Lung (tissue), 12 donors: ENCODE measurements around the gene ZFYVE1. TPM values are rescaled to one million over a fixed set of nuclear protein-coding genes. Genes with fewer than 3 reads are reported as not detected.
"Not testable (repeated sequence)": the region's sequence is repeated elsewhere in the genome, so short reads cannot be mapped to it uniquely, and the experiment has no call there.

Experiments
- ATAC-seq: fragments of 200-7000 bp; cut with Tn5 transposase; one replicate; pipeline ENCODE4 v1.9.1; 2020; ENCODE audit warnings: moderate number of reproducible peaks; ENCODE audit not compliant: insufficient read depth, low FRiP score
- DNase-seq, 3 donors: peaks; one replicate each; pipeline ENCODE4 v3.0.0-alpha.2; 2013 to 2017
- H3K27ac ChIP-seq, 2 donors: one replicate each; pipeline ENCODE4 v1.5.1; 2013; ENCODE audit warnings: mild to moderate bottlenecking in 2 of 2, moderate library complexity in 2 of 2, control low read depth in 1 of 2, inconsistent platforms in 1 of 2, low read depth in 1 of 2, low read length in 1 of 2
- H3K27me3 ChIP-seq, 3 donors: one replicate each; pipeline ENCODE4 v1.5.1; 2013; ENCODE audit warnings: low read length in 2 of 3; ENCODE audit not compliant: control insufficient read depth in 3 of 3, insufficient read depth in 3 of 3
- H3K36me3 ChIP-seq, 4 donors: one replicate each; pipeline ENCODE4 v1.5.1; 2013; ENCODE audit warnings: low read length in 4 of 4, mild to moderate bottlenecking in 1 of 4, moderate library complexity in 1 of 4; ENCODE audit not compliant: control insufficient read depth in 4 of 4, insufficient read depth in 4 of 4
- H3K4me1 ChIP-seq, 5 donors: one replicate each; pipeline ENCODE4 v1.5.1; 2013; ENCODE audit warnings: low read length in 5 of 5, mild to moderate bottlenecking in 2 of 5, moderate library complexity in 1 of 5; ENCODE audit not compliant: control insufficient read depth in 5 of 5, insufficient read depth in 5 of 5
- H3K4me3 ChIP-seq: one replicate; pipeline ENCODE4 v1.5.1; 2013; ENCODE audit warnings: mild to moderate bottlenecking, control low read depth, moderate library complexity
- H3K9ac ChIP-seq, 2 donors: one replicate each; pipeline ENCODE4 v1.5.1; 2013; ENCODE audit warnings: low read length in 2 of 2, control low read depth in 1 of 2; ENCODE audit not compliant: insufficient read depth in 1 of 2
- H3K9me3 ChIP-seq, 4 donors: one replicate each; pipeline ENCODE4 v1.5.1; 2013; ENCODE audit warnings: low read length in 3 of 4, mild to moderate bottlenecking in 1 of 4, moderate library complexity in 1 of 4; ENCODE audit not compliant: control insufficient read depth in 4 of 4, insufficient read depth in 3 of 4
- CTCF ChIP-seq: IDR thresholded peaks from 2 replicates; pipeline ENCODE4 v1.5.1; 2012; ENCODE audit warnings: mild to moderate bottlenecking; ENCODE audit errors: control extremely low read depth, extremely low read depth
- WGBS, 2 donors: extraction: QIAGEN DNeasy Blood & Tissue Kit; methylation state at CpG; one replicate each; pipeline ENCODE4 v1.1.7; 2013; 5-methylcytosine and 5-hydroxymethylcytosine counted together
- polyA plus RNA-seq, 2 donors: library from polyadenylated mRNA; stranded (reverse); fragments of 200-250 nt; gene quantifications; one replicate each; pipeline ENCODE4 v1.2.1, GENCODE V29; 2013
- total RNA-seq, 2 donors: library from RNA; depleted of rRNA in 1 of 2; stranded (reverse); fragments of >200 nt in 1 of 2; gene quantifications; one replicate each; pipeline ENCODE4 v1.2.1, GENCODE V29; 2014 to 2021
- donor health status: control.
- donor health status: control.
- donor health status: Bipolar disorder and iron deficiency.
- donor health status: healthy.
- donor health status: DM: yes; HTN: yes; CAD: no.

Gene ZFYVE1
- total and polyA plus RNA-seq, 4 donors, result 4.1 to 17.7 (median 14.2) TPM

- Histone ChIP-seq H3K27ac (no peak overlapping the region), H3K4me1 (no peaks in the 10 kb centered on the region), H3K27me3 (no peaks in the 10 kb centered on the region), H3K36me3 (no peaks in the 10 kb centered on the region), H3K4me3 (no peak overlapping the region), H3K9ac (no peak overlapping the region), H3K9me3 (no peaks in the 10 kb centered on the region)
- no peak for DNase-seq
- no peak for ATAC-seq
- no peak for TF ChIP-seq CTCF
- WGBS, 2 donors, result 74 to 84% methylated on average over 4 of the region's 4 CpGs
Measured at GRCh38 chr14:73049428-73049827, 22.5 kb upstream of the ZFYVE1 start.

GRCh38 chr14:73047808-73048207 is 20.9 kb upstream of the ZFYVE1 start:
- H3K27ac ChIP-seq, result no peak overlapping the region
- TF ChIP-seq CTCF, result no peak
- no peaks in the 10 kb centered on the region for H3K27me3 ChIP-seq
- no peak overlapping the region for H3K9ac ChIP-seq
- no peaks in the 10 kb centered on the region for H3K4me1 ChIP-seq
- 96% methylated on average over 1 of the region's 1 CpG for WGBS, 2 donors
- no peak for ATAC-seq
- H3K36me3 ChIP-seq, result no peaks in the 10 kb centered on the region
- no peak for DNase-seq
- H3K4me3 ChIP-seq, result no peak overlapping the region
- H3K9me3 ChIP-seq, result no peaks in the 10 kb centered on the region

- not testable (repeated sequence) for ATAC-seq, H3K4me3 ChIP-seq, H3K27ac ChIP-seq, H3K9me3 ChIP-seq, H3K36me3 ChIP-seq, H3K4me1 ChIP-seq, H3K27me3 ChIP-seq, DNase-seq, H3K9ac ChIP-seq
- 91 to 98% methylated on average over 9 of the region's 9 CpGs for WGBS, 2 donors
Measured at GRCh38 chr14:73036706-73037450, 10.0 kb upstream of the ZFYVE1 start.

GRCh38 chr14:73027984-73028383 is 1.1 kb upstream of the ZFYVE1 start:
- no peak overlapping the region for H3K4me3 ChIP-seq
- peaks cover 3 to 13% (median 7%) of the 10 kb centered on the region in 4 donors for H3K36me3 ChIP-seq
- H3K27me3 ChIP-seq, result no peaks in the 10 kb centered on the region
- H3K9ac ChIP-seq, result no peak overlapping the region
- peaks cover 0 to 11% (median 0%) of the 10 kb centered on the region in 5 donors for H3K4me1 ChIP-seq
- TF ChIP-seq CTCF, result no peak
- DNase-seq (peak in 1 of 3 donors; percentile 2), ATAC-seq (no peak)
- no peak overlapping the region for H3K27ac ChIP-seq
- no peaks in the 10 kb centered on the region for H3K9me3 ChIP-seq
